NCI-H345 treated with DMSO at 0.1 percent for 48 hours (cell line): ENCODE measurements around the gene EGFL7.

Source experiments
- DNase-seq: peaks from one replicate; lab custom pipeline; 2025; ENCODE audit not compliant: unreplicated experiment; lab: John Stamatoyannopoulos, UW

The EGFL7 gene

DNA sequence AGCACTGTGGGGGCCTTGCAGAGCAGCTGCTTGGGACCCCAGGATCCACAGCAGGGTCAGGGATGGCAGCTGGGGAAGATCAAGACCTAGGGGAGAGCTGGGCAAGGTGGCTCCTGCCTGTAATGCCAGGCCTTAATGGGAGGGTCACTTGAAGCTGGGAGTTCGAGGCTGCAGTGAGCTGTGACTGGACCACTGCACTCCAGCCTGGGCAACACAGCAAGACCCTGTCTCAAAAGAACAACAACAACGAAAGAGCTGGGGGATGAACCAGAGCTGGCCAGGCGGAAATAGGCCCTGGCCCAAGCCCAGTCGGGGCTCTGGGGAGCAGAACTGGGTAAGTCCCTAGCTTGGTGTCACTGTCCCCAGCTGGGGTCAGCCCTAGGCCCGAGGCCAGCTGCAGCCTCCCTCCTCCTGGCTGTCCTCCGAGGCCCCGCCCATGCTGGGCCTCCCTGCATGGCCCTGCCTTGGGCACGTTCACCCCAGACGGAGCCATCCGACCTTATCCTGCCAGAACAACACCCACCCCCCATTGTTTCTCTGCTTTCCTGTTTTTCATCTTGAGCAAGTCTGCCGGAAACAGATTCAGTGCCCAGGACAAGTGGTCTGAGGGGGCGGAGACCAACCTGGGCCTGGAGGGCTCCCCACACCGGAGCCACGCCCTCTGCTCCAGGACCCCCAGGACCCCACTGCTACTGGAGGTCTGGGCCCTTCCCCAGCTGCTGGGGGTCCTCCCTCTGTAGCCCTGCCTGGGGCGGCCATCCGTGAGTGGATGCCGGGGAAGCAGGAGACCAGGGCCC, 51.6 kb downstream of the EGFL7 start:
- no peak for DNase-seq

DNA sequence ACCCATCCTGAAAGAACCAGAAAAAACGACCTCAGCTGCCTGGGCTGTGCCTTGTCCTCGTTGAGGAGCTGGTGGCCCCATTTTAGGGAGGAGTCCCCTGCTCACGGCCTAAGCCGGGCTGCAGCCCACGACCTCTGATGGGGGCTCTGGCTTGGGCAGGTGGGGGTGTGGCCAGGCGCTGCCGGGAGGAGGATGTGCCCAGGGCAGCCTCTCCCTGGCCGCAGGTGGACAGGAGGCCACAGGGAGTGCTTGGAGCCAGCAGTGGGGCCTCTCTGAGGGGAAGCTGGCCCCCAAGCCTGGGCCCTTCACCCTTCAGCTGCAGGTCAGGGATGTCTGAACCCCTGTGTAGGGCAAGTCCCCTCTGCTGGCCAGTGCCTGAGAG, 52.2 kb downstream of the EGFL7 start:
- DNase-seq, result no peak

DNA sequence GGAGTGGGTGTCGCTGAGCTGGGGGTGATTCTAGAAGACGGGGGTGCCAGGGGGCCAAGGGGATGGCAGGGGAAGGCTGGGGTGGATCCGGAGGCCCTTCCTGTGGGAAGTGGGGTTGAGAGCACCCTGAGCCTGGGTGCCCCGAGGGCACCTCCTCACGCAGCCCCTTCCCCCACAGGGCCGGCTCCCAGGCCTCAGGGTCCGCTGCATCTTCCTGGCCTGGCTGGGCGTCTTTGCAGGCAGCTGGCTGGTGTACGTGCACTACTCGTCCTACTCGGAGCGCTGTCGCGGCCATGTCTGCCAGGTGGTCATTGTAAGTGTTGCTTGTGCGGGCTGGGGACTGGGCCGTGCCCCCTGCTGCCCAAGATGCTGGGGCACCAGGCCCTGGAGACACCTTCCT, 54.7 kb downstream of the EGFL7 start:
- DNase-seq, result no peak

DNA sequence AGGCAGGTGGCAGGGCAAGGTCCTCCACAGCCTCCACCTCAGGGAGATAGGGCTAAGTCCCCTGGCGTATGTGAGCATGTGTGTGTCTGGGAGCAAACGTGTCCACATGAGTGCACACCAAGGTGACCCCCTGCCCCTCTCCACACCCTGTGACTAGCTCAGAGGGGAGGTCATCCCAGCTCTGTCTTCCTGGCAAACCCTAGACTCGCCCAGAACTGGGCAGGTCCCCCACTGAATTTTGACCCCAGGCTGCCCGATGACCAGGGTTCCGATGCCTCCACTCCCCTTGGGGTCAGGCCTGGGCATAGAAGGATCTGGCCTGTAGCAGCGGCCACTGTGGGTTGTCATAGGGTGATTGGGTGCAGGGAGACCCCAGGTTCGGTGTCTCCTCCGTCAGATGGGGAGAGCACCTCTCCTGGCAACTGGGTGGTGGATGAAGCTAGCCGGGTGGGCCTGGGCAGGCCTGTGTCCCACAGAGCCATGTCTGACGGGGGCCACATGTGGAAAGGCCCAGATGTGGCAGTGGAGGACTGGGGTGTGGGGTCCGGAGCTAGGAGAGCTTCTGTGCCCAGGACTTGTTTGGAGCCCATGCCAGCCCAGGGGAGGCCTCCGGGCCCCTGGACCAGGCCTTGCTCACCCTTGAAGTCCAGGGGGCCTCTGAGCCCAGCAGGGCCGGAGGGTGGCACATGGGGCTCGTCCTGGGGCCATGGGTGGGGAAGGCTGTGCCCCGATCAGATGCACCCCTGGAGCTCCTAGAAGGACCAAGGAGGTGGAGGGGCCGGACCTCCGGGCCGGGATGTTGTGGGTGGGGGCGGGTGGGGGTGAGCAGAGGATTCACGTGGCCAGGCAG, 55.9 kb downstream of the EGFL7 start:
- no peak for DNase-seq

DNA sequence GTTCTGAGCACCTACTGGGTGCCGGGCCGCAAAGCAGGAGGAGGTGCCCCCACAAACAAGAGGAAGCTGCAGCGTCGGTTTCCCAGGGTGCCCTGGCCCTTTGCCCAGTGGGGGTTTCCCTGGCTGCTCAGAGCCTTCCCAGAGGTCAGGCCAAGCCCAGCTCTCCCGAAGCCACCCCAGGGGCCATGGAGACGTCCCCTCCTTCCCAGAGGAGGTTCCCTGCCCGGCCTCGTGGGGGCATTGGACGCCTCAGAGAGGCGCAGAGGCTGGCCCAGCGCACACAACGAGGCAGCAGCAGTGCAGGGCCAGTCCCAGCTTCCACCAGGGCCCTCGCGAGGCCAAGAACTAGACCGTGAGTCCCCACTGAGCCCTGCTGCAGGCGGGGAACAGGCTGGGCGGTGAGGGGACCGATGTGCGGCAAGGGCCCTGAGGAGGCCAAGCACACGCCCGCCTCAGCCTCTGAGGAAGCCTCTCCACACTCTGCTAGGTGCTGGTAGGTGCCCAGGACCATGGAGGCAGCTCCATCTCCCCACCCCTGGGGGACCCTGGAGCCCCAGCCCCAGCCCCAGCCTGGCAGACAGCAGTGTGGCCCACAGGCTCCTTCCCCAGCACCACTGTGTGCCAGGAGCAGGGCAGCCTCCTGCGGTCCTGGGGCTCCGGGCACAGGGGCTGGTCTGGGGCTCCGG, 56.6 kb downstream of the EGFL7 start:
- no peak for DNase-seq

DNA sequence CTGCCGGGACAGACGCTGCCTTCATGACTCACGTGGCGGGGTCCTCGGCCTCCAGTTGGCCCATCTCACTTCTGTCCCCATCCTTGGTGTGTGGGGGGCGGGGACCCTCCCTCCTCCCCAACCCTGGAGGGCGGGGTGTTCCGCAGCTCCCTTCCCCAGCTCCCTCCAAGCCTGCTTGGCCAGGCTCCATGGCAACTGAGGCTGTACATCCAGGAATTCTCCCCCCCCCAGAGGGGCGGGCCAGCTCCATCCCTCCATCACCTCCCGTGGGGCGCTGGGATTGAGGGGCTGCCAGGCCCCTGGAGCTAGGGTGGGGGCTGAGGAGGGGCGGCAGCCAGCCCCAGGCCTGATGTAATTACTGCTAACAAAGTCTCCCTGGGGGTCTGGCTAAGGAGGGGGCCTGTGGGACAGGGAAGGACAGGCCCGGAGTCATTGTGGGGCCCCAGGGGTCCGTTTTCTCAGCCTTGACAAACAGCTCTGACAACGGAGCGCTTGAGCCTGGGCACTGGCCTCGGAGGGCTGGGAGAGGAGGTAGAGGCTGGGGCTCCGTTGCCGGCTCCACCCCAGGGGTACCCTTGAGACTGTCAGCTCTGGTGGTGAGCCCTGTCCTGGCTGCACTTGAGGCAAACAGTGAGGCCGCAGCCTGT, 57.7 kb downstream of the EGFL7 start:
- peak; percentile 33 for DNase-seq

DNA sequence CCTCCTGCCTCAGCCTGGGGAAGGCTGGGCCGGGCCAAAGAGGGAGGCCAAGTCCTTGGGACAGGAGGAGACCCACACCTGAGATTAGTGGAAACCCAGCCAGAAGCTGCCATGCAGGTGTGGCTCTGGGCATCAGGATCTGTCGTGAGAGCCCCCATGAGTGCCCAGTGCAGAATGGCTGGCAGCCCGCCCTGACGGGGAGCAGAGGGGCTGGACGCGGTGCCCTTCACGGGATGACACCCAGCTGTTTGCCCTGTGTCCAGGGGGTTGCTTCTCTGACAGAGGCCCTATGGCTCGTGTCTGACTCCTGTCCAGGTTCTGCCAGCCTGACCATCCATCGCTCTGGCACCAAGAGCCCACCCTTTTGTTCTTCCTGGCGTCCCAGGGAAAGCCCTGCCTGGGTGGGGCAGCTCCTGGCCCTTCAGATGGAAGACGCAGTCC, 58.2 kb downstream of the EGFL7 start:
- DNase-seq, result no peak

DNA sequence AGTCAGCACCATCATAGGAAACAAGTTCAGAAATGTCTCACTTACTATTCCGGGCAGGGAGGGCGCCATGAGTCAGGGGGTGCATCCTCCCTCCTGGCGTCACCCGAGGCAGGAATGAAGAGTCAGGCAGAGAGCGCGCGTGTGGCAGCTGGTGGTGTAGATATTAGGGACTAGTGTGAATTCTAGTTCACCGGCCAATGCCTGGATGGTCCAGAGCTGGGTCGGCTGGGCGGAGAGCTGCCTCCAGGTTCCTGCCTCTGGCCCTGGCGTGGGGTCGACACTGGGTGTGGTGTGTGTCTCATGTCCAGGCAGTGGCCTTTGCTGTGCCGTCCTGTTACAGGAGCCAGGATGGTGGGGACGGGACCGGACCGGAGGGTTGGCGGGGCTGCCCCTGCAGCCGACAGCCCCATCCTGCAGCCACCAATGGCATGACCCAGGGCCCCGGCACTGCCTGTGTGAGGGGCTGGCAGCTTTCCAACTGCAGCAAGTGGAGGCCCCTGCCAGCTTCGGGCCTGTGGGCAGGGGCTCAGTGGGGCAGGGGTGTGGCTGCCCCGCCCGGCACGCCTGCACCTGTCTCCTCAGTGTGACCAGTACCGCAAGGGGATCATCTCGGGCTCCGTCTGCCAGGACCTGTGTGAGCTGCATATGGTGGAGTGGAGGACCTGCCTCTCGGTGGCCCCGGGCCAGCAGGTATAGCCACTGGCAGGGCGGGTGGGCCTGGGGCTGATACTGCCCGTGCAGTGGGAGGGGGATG, 58.8 kb downstream of the EGFL7 start:
- no peak for DNase-seq
